ENCODE results near the gene KCNJ11. TPM values are rescaled to one million over a fixed set of nuclear protein-coding genes. Genes with fewer than 3 reads are reported as not detected.

The KCNJ11 gene
- total RNA-seq, 1 experiment from 2014 or later: 7.5 TPM

DNA sequence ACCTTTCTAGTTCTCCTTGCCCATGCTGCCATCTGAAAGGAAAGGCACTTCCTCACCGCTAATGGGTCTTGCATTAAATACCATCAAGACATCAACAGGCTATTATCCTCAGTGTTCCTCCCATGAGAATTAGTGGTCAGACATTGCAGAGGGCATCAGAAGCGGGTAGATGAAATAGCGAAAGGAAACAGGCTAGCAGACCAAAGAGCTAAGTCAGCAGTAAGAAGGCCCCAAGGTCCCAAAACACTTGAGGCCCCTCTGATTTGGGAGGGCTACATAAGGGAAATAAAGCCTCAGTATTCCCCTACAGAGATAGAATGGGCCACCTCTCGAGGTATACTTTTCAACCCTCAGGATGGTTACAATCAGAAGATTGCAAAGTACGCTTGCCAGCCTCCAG is 12.9 kb downstream of the KCNJ11 start:
- H3K27ac ChIP-seq (ENCODE audit: low read depth, low read length): no peak overlapping the region
- no peaks in the 10 kb centered on the region for H4K20me1 ChIP-seq (ENCODE audit: insufficient read depth)
- 0 out of 4 replicates have a peak, but pooled peaks cover 0 to 3% of the 10 kb centered on the region in 2 experiments for H3K36me3 ChIP-seq (ENCODE audit: control insufficient read depth in 1 of 2, insufficient read depth in 2 of 2, low read length in 2 of 2)
- H3K4me2 ChIP-seq (ENCODE audit: low read length): no peak overlapping the region
- H3K9me3 ChIP-seq (ENCODE audit: control insufficient read depth in 1 of 2, insufficient read depth in 1 of 2, low read depth in 1 of 2, low read length in 2 of 2): peaks cover 27 to 39% of the 10 kb centered on the region in 2 experiments; a peak in 3 of 4 replicates
- no peak overlapping the region for H3K4me3 ChIP-seq (replicated peaks in 1 of 2; ENCODE audit: low read depth in 1 of 2, low read length in 2 of 2)
- ChIA-PET POLR2A (no interaction called here), CTCF (interaction anchor here (1.4 kb wide), 1 partner anchor 9 kb away, joined by 7 read pairs; no protein-coding TSS in a partner anchor), RAD21 (ENCODE audit: low non-redundant PET in 1 of 2, low total read pairs in 2 of 2, uncharacterized antibody in 2 of 2, unreplicated experiment in 2 of 2) (no interaction called here)
- no peak for DNase-seq (ENCODE audit: low read depth, low spot score)
- no peaks in the 10 kb centered on the region for H3K79me2 ChIP-seq (ENCODE audit: insufficient read depth, low read length)
- no TSS peak for BruUV-seq (replicated peaks)
- H3K4me1 ChIP-seq (ENCODE audit: control insufficient read depth in 1 of 2, insufficient read depth in 2 of 2, low read length in 2 of 2): no peaks in the 10 kb centered on the region
- no peak for ATAC-seq
- intact Hi-C loops (cut with micrococcal nuclease): no loop called here
- H3K27me3 ChIP-seq (ENCODE audit: insufficient read depth, low read length): no peaks in the 10 kb centered on the region
- H2AFZ ChIP-seq (ENCODE audit: low read depth, low read length, poor library complexity, severe bottlenecking): no peak overlapping the region
- H3K9me2 ChIP-seq (ENCODE audit: insufficient read depth): no peaks in the 10 kb centered on the region
- no peak for TF ChIP-seq POLR2AphosphoS5 (IDR thresholded peaks at IDR 0.05; ENCODE audit: low read depth, low read length)
- TF ChIP-seq CBX3 (IDR thresholded peaks at IDR 0.05; ENCODE audit: low read depth): no peak
- TF ChIP-seq POLR2A (IDR thresholded peaks at IDR 0.05; ENCODE audit: borderline replicate concordance, extremely low read depth, insufficient read depth, insufficient read length): no peak
- TF ChIP-seq, protein P1, sequence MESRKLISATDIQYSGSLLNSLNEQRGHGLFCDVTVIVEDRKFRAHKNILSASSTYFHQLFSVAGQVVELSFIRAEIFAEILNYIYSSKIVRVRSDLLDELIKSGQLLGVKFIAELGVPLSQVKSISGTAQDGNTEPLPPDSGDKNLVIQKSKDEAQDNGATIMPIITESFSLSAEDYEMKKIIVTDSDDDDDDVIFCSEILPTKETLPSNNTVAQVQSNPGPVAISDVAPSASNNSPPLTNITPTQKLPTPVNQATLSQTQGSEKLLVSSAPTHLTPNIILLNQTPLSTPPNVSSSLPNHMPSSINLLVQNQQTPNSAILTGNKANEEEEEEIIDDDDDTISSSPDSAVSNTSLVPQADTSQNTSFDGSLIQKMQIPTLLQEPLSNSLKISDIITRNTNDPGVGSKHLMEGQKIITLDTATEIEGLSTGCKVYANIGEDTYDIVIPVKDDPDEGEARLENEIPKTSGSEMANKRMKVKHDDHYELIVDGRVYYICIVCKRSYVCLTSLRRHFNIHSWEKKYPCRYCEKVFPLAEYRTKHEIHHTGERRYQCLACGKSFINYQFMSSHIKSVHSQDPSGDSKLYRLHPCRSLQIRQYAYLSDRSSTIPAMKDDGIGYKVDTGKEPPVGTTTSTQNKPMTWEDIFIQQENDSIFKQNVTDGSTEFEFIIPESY (IDR thresholded peaks at IDR 0.05; ENCODE audit: extremely low read depth, insufficient replicate concordance, low read length): no peak
- no peak for TF ChIP-seq SP1 (IDR thresholded peaks at IDR 0.05; ENCODE audit: low read depth)
- no peak for TF ChIP-seq EGR1 (IDR thresholded peaks at IDR 0.05; ENCODE audit: low read depth)
- TF ChIP-seq, protein P2, sequence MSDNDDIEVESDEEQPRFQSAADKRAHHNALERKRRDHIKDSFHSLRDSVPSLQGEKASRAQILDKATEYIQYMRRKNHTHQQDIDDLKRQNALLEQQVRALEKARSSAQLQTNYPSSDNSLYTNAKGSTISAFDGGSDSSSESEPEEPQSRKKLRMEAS (IDR thresholded peaks at IDR 0.05): no peak
- TF ChIP-seq RAD21 (IDR thresholded peaks at IDR 0.05; ENCODE audit: low read depth): no peak
- no peak for TF ChIP-seq SRF (IDR thresholded peaks at IDR 0.05; ENCODE audit: low read depth)
- no peak for TF ChIP-seq EZH2 (IDR thresholded peaks at IDR 0.05)
- TF ChIP-seq EZH2phosphoT487 (IDR thresholded peaks at IDR 0.05; ENCODE audit: borderline replicate concordance): no peak
- no peak for TF ChIP-seq ZFX (IDR thresholded peaks at IDR 0.05)
- no peak for TF ChIP-seq CEBPB (IDR thresholded peaks at IDR 0.05; ENCODE audit: low read depth)
- TF ChIP-seq FOSL1 (IDR thresholded peaks at IDR 0.05; ENCODE audit: low read depth): no peak
- TF ChIP-seq SIN3A (IDR thresholded peaks at IDR 0.05; ENCODE audit: low read depth): no peak
- no peak for TF ChIP-seq YY1 (IDR thresholded peaks at IDR 0.05; ENCODE audit: extremely low read depth, insufficient replicate concordance, low read depth, low read length)
- TF ChIP-seq, protein P3, sequence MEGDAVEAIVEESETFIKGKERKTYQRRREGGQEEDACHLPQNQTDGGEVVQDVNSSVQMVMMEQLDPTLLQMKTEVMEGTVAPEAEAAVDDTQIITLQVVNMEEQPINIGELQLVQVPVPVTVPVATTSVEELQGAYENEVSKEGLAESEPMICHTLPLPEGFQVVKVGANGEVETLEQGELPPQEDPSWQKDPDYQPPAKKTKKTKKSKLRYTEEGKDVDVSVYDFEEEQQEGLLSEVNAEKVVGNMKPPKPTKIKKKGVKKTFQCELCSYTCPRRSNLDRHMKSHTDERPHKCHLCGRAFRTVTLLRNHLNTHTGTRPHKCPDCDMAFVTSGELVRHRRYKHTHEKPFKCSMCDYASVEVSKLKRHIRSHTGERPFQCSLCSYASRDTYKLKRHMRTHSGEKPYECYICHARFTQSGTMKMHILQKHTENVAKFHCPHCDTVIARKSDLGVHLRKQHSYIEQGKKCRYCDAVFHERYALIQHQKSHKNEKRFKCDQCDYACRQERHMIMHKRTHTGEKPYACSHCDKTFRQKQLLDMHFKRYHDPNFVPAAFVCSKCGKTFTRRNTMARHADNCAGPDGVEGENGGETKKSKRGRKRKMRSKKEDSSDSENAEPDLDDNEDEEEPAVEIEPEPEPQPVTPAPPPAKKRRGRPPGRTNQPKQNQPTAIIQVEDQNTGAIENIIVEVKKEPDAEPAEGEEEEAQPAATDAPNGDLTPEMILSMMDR (IDR thresholded peaks at IDR 0.05 in 2 of 3, conservative IDR thresholded peaks at IDR 0.05 in 1 of 3; ENCODE audit: borderline replicate concordance in 1 of 3, insufficient read depth in 1 of 3, low read depth in 2 of 3, low read length in 2 of 3): no peak
- TF ChIP-seq ZNF274 (IDR thresholded peaks at IDR 0.05; ENCODE audit: low read depth, low read length): no peak
- no peak for TF ChIP-seq TCF7L2 (IDR thresholded peaks at IDR 0.05; ENCODE audit: borderline replicate concordance, extremely low read depth, insufficient read depth, insufficient read length)
- H3K9ac ChIP-seq (ENCODE audit: low read length): no peak overlapping the region

Data from HCT116 (cell line).